LNCaP clone FGC (cell line): Measurements from ENCODE around the gene VPS51.

ENCODE experiments used
- DNase-seq: peaks from one replicate; pipeline ENCODE4 v3.0.0-alpha.2; 2011; ENCODE audit warnings: low read depth
- H3K4me3 ChIP-seq: 2 replicates; pipeline ENCODE4 v1.5.1; 2011; ENCODE audit warnings: mild to moderate bottlenecking, low read depth, low read length, control low read depth
- TF ChIP-seq, protein P1 (sequence below): IDR thresholded peaks from 2 replicates; pipeline ENCODE4 v1.5.1; 2012; ENCODE audit warnings: mild to moderate bottlenecking; ENCODE audit not compliant: control insufficient read depth, insufficient read depth; ENCODE audit errors: extremely low read depth

Gene VPS51

DNA sequence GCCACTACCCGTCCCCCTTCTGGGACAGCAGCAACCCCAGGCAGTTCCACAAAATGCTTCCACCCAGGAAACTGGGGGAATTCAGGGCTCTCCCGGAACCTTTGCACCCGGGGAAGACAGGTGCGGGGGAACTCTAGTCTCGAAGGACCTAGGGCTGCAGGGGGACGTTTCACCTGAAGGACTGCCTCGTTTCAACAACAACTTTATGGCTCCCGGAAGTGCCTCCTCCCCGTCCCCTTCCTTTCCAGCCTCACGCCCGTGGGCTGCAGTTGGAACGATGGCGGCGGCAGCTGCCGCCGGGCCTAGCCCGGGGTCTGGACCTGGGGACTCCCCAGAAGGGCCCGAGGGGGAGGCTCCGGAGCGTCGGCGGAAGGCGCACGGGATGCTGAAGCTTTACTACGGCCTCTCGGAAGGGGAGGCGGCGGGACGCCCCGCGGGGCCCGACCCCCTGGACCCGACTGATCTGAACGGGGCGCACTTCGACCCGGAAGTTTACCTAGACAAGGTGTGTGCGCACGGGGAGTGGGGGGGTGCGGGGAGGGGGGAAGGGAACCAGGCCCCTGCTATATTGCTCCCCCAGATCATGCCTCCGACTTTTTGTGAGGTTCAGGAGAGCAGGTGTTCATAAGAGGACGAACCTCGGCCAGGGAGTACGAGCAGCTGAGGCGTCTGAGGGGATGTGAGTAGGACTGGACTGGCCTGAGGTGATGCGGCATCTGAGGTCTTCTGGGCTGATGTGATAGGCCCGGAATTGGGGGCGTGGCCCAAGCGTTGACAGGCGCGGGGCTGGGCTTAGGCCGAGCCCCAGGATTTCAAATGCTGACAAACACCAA, at the start of gene VPS51:
TSS of gene VPS51 (plus strand) at position 241 of the 833 bp plus-strand sequence. CDS start at position 278, 37 bp downstream.
- peak within 1 kb of the TSS; percentile 75 for H3K4me3 ChIP-seq
- DNase-seq = peak; percentile 87
- TF ChIP-seq, protein P1, sequence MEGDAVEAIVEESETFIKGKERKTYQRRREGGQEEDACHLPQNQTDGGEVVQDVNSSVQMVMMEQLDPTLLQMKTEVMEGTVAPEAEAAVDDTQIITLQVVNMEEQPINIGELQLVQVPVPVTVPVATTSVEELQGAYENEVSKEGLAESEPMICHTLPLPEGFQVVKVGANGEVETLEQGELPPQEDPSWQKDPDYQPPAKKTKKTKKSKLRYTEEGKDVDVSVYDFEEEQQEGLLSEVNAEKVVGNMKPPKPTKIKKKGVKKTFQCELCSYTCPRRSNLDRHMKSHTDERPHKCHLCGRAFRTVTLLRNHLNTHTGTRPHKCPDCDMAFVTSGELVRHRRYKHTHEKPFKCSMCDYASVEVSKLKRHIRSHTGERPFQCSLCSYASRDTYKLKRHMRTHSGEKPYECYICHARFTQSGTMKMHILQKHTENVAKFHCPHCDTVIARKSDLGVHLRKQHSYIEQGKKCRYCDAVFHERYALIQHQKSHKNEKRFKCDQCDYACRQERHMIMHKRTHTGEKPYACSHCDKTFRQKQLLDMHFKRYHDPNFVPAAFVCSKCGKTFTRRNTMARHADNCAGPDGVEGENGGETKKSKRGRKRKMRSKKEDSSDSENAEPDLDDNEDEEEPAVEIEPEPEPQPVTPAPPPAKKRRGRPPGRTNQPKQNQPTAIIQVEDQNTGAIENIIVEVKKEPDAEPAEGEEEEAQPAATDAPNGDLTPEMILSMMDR = no peak

DNA sequence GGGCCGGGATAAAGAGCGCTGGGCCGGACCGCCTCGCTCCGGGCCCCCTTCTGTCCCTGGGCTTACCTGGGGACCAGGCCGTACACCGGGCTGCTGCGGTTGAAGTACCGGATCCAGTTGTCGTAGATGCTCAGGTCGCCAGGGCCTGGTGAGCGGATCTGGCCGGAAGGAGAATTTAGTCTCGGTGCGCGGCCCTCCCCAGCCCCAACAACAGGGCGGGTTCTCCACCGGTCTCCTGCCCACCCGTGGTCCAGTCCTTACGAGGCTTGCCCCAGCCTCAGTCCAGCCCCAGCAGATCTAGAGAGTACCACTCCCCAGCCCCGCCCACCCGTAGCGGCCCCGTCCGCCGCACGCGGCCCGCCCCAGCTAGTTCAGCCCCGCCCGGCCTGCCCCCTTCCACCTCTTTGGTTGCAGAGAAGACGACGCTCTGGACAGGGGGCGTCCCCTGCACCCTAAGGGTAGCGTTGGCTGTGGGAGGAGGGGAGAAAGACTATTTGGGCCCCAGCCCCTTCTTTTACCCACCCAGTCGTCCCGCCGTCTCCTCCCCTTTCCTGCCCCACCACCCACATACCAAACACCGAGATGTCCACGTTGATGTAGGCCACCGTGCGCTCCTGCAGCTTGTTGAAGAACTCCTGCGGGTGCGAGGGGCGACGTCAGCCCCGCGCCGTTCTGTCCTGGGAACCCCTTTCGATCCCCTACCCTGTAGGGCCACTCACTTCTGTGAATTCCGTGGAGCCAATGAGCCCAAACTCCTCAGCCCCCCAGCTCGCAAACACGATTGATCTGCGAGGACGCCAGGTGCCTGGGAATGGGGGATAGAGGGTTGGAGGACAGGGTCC, 48.2 kb upstream of the VPS51 start:
- TF ChIP-seq, protein P1 = no peak
- DNase-seq = no peak
- H3K4me3 ChIP-seq = no peak overlapping the region

DNA sequence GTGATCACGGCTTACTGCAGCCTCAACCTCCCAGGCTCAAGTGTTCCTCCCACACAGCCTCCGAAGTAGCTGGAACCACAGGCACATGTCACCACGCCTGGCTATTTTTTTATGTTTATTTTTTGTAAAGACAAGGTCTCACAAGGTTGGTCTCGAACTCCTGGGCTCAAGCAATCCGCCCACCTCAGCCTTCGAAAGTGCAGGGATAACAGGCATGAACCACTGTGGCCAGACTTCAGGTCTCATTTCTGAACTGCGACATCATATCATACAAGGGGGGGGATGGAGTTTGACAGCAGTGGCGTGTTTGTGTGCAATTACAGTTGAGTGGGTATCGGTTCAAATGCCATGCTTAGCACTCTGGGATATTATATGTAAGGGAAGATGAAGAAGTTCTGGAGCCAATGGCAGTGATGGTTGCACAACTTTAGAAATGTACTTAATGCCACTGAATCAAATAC, 44.6 kb upstream of the VPS51 start:
- TF ChIP-seq, protein P1 = no peak
- no peak overlapping the region for H3K4me3 ChIP-seq

DNA sequence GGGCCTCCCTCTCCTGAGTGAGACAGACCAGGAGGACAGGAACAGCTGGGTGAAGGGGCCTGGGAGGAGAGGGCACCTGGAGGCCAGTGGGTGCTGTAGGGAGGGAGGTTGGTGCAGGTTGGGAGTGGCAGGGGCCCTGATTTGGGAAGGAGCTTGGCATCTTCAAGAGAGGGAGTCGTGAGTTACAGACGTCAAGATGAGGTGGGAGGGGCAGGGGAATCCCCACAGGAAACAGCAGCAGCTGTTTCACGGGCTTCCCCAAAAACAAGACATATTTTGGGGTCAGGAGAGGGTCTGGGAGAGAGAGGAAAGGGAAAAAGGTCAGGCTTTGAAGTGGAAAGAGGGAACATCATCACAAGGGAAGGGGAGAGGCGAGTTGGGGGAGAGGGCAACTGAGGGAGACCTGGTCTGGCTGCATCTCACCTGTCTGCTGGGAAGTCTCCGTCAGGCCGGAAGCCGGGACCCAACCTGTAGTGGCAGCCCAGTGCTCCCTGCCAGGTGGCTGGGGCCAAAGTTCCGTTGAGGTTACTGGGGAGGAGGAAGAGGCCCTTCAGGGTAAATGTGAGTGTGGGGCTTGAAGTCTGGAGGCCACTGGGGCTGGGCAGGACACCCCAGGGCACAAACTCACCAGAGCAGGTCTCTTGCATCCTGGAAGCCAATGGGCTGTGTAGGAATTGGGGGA, 42.0 kb upstream of the VPS51 start:
- TF ChIP-seq, protein P1 = no peak
- no peak for DNase-seq
- H3K4me3 ChIP-seq = no peak overlapping the region

More for the DNA sequence above, 44.6 kb upstream of the VPS51 start:
- no peak for DNase-seq

DNA sequence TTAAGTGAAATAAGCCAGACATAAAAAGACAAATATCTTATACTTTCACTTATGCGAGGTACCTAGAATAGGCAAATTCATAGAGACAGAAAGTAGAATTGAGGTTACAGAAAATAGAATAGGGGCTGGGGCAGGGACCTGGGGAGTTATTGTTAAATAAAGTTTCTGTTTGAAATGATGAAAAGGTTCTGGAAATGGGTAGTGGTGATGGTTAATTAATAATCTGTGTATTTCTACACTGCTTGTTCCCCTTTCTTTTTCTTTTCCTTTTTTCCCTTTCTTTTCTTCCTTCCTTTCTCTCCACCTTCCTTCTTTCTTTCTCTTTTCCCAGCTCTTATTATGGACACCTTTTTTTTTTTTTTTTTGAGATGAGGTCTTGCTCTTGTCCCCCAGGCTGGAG, 40.5 kb upstream of the VPS51 start:
- TF ChIP-seq, protein P1 = no peak

DNA sequence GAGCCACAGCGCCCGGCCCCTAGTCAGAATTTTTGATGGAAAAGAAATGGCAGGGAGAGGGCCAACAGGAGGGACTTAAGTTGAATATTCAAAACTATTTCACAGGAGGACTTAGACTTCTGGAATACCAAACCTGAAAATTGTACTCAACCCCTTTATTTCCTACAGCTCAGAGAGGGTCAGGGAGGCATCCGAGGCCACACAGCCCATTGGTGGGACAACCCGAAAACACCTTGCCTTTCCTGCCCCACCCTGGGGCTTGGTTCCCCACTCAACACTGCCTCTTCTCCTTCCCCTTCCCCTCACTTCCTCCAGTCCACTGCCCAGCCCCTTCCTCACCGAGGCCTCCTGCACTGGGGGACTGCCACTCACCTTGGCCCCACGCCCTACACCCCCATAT, 39.0 kb upstream of the VPS51 start:
- TF ChIP-seq, protein P1 = no peak
- no peak overlapping the region for H3K4me3 ChIP-seq
- no peak for DNase-seq

More for the DNA sequence above, 40.5 kb upstream of the VPS51 start:
- no peak overlapping the region for H3K4me3 ChIP-seq
- DNase-seq = no peak
